ENCODE measurements around the gene SGSH.

DNA sequence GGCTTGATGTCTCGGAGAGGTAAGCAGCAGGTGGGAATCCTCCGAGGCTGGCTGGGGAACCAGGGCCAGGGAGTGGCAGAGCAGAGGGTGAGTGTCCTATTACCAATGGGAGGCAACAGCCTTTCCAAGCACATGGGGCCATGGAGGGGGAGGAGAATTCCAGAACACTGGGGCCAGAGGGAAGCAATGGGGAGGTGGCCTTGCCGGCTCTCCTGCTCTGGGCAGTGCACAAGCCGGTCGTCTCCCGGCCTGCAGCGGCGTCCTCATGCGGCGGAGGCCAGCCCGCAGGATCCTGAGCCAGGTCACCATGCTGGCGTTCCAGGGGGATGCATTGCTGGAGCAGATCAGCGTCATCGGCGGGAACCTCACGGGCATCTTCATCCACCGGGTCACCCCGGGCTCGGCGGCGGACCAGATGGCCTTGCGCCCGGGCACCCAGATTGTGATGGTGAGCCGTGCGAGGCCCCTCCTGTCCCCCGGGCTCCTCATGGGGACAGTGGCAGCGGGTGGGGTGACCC is 21.9 kb downstream of the SGSH start:
- TF ChIP-seq, protein P1, sequence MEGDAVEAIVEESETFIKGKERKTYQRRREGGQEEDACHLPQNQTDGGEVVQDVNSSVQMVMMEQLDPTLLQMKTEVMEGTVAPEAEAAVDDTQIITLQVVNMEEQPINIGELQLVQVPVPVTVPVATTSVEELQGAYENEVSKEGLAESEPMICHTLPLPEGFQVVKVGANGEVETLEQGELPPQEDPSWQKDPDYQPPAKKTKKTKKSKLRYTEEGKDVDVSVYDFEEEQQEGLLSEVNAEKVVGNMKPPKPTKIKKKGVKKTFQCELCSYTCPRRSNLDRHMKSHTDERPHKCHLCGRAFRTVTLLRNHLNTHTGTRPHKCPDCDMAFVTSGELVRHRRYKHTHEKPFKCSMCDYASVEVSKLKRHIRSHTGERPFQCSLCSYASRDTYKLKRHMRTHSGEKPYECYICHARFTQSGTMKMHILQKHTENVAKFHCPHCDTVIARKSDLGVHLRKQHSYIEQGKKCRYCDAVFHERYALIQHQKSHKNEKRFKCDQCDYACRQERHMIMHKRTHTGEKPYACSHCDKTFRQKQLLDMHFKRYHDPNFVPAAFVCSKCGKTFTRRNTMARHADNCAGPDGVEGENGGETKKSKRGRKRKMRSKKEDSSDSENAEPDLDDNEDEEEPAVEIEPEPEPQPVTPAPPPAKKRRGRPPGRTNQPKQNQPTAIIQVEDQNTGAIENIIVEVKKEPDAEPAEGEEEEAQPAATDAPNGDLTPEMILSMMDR (IDR thresholded peaks at IDR 0.05), result no peak
- no peak for TF ChIP-seq POLR2AphosphoS5 (IDR thresholded peaks at IDR 0.05; ENCODE audit: insufficient read depth in 1 of 2, low read depth in 1 of 2)

Measured in vagina (tissue), 2 donors.